HG03139 (cell line): ENCODE data around the gene HOXB8.

Experiments
- ATAC-seq: cut with Tn5 transposase; IDR thresholded peaks from one replicate; pipeline ENCODE4 v1.9.1; 2021; ENCODE audit not compliant: unreplicated experiment

The HOXB8 gene

GRCh38 chr17:48586355-48587258, 28.5 kb downstream of the HOXB8 start:
- no peak for ATAC-seq

- ATAC-seq, result no peak
Measured at GRCh38 chr17:48584223-48584741, 30.8 kb downstream of the HOXB8 start.

- ATAC-seq, result no peak
Measured at GRCh38 chr17:48583708-48584222, 31.3 kb downstream of the HOXB8 start.

- ATAC-seq, result no peak
Measured at GRCh38 chr17:48582750-48583069, 32.4 kb downstream of the HOXB8 start.

GRCh38 chr17:48579760-48580554, 35.1 kb downstream of the HOXB8 start:
- ATAC-seq, result no peak

GRCh38 chr17:48579471-48579759, 35.7 kb downstream of the HOXB8 start:
- no peak for ATAC-seq

- ATAC-seq, result peak; percentile 31
Measured at GRCh38 chr17:48578616-48579470, 36.2 kb downstream of the HOXB8 start.

GRCh38 chr17:48577946-48578615, 37.0 kb downstream of the HOXB8 start, which contains the start of gene HOXB4:
Gene HOXB4, minus strand, starts transcription at chr17:48578350. Its CDS starts 31 bp downstream, at chr17:48578319.
- ATAC-seq, result peak; percentile 45

- no peak for ATAC-seq
Measured at GRCh38 chr17:48577330-48577945, 37.7 kb downstream of the HOXB8 start.

GRCh38 chr17:48576479-48577309, 38.4 kb downstream of the HOXB8 start:
- ATAC-seq, result no peak

GRCh38 chr17:48575673-48576478, 39.2 kb downstream of the HOXB8 start:
- no peak for ATAC-seq

GRCh38 chr17:48575066-48575582, 40.0 kb downstream of the HOXB8 start:
- no peak for ATAC-seq

GRCh38 chr17:48574505-48575065, 40.5 kb downstream of the HOXB8 start:
- no peak for ATAC-seq

GRCh38 chr17:48571826-48572417, 43.2 kb downstream of the HOXB8 start:
- no peak for ATAC-seq

GRCh38 chr17:48571024-48571818, 43.9 kb downstream of the HOXB8 start:
- ATAC-seq, result no peak

- no peak for ATAC-seq
Measured at GRCh38 chr17:48570325-48571023, 44.6 kb downstream of the HOXB8 start.
